ENCODE measurements around the gene MRGPRG.
A peak's percentile ranks its signal among the peaks of the same experiment; 100 is the strongest.
"Not testable (repeated sequence)": the region's sequence is repeated elsewhere in the genome, so short reads cannot be mapped to it uniquely, and the experiment has no call there.

MRGPRG gene

GRCh38 chr11:3218483-3219280, at the start of gene MRGPRG:
Gene MRGPRG, minus strand, starts transcription at chr11:3218813. Its CDS starts 0 bp downstream, at chr11:3218813.
- Histone ChIP-seq H3K9me3 (ENCODE audit: insufficient read depth, low read length, severe bottlenecking) (no peaks in the 10 kb centered on the region), H3K4me2 (ENCODE audit: insufficient read depth, low read length) (no peak within 1 kb of the TSS), H3K36me3 (ENCODE audit: insufficient read depth, low read length) (no peaks in the 10 kb centered on the region), H3K9ac (ENCODE audit: low read depth, low read length) (peak within 1 kb of the TSS; percentile 10; the same call in 1 of the 2 replicates), H4K20me1 (ENCODE audit: insufficient read depth, low read length) (no peaks in the 10 kb centered on the region), H2AFZ (ENCODE audit: low read depth, low read length) (no peak within 1 kb of the TSS), H3K27me3 (ENCODE audit: insufficient read depth, low read length, poor library complexity) (no peaks in the 10 kb centered on the region), H3K79me2 (ENCODE audit: insufficient read depth, low read length) (no peaks in the 10 kb centered on the region), H3K4me3 (ENCODE audit: low read depth in 1 of 2, low read length in 2 of 2) (no peak within 1 kb of the TSS), H3K4me1 (ENCODE audit: insufficient read depth, low read length) (peaks cover 32% of the 10 kb centered on the region), H3K27ac (ENCODE audit: low read length) (no peak within 1 kb of the TSS)
- TF ChIP-seq, protein P1, sequence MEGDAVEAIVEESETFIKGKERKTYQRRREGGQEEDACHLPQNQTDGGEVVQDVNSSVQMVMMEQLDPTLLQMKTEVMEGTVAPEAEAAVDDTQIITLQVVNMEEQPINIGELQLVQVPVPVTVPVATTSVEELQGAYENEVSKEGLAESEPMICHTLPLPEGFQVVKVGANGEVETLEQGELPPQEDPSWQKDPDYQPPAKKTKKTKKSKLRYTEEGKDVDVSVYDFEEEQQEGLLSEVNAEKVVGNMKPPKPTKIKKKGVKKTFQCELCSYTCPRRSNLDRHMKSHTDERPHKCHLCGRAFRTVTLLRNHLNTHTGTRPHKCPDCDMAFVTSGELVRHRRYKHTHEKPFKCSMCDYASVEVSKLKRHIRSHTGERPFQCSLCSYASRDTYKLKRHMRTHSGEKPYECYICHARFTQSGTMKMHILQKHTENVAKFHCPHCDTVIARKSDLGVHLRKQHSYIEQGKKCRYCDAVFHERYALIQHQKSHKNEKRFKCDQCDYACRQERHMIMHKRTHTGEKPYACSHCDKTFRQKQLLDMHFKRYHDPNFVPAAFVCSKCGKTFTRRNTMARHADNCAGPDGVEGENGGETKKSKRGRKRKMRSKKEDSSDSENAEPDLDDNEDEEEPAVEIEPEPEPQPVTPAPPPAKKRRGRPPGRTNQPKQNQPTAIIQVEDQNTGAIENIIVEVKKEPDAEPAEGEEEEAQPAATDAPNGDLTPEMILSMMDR (IDR thresholded peaks at IDR 0.05; ENCODE audit: borderline replicate concordance, extremely low read depth, low read length, poor library complexity, severe bottlenecking) = no peak
- no peak for TF ChIP-seq EZH2 (IDR thresholded peaks at IDR 0.05; ENCODE audit: borderline replicate concordance, low read depth, low read length, severe bottlenecking)
- ATAC-seq (ENCODE audit: insufficient read depth, low read depth) (no peak), DNase-seq (no peak)

DNA sequence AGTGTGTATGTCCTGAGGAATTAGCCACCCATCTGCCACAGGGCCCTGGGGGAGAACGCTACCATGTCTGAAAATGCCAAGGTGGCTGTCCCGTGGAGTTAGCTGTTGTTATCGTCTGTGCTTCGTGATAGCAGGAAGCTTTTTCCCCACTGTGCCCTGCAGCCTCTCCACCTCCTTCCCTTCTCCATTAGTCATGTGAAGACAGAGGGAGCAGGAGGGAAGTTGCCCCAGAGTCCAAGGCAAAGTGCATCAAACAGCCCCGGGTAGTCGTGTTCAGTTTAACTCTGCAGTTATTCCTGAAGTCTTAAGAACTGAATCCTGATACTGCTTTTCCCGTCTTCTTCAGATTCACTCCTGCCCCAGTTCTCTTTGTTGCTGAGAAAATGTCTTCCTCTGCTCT, 43.9 kb upstream of the MRGPRG start:
- not testable (repeated sequence) for H3K79me2 ChIP-seq (ENCODE audit: insufficient read depth, low read length); H3K9me3 ChIP-seq (ENCODE audit: insufficient read depth, low read length, severe bottlenecking); DNase-seq; H3K36me3 ChIP-seq (ENCODE audit: insufficient read depth, low read length); H3K4me3 ChIP-seq (ENCODE audit: low read depth in 1 of 2, low read length in 2 of 2); ATAC-seq (ENCODE audit: insufficient read depth, low read depth); H3K9ac ChIP-seq (ENCODE audit: low read depth, low read length); H4K20me1 ChIP-seq (ENCODE audit: insufficient read depth, low read length); H3K4me1 ChIP-seq (ENCODE audit: insufficient read depth, low read length); H3K27me3 ChIP-seq (ENCODE audit: insufficient read depth, low read length, poor library complexity); H3K27ac ChIP-seq (ENCODE audit: low read length); H2AFZ ChIP-seq (ENCODE audit: low read depth, low read length); H3K4me2 ChIP-seq (ENCODE audit: insufficient read depth, low read length)

GRCh38 chr11:3261831-3262230, 43.2 kb upstream of the MRGPRG start:
- H3K9ac ChIP-seq (ENCODE audit: low read depth, low read length); H3K79me2 ChIP-seq (ENCODE audit: insufficient read depth, low read length); H3K27me3 ChIP-seq (ENCODE audit: insufficient read depth, low read length, poor library complexity); H3K36me3 ChIP-seq (ENCODE audit: insufficient read depth, low read length); H3K4me2 ChIP-seq (ENCODE audit: insufficient read depth, low read length); DNase-seq; H3K4me1 ChIP-seq (ENCODE audit: insufficient read depth, low read length); ATAC-seq (ENCODE audit: insufficient read depth, low read depth); H3K9me3 ChIP-seq (ENCODE audit: insufficient read depth, low read length, severe bottlenecking); H4K20me1 ChIP-seq (ENCODE audit: insufficient read depth, low read length); H3K4me3 ChIP-seq (ENCODE audit: low read depth in 1 of 2, low read length in 2 of 2); H2AFZ ChIP-seq (ENCODE audit: low read depth, low read length); H3K27ac ChIP-seq (ENCODE audit: low read length): not testable (repeated sequence)

DNA sequence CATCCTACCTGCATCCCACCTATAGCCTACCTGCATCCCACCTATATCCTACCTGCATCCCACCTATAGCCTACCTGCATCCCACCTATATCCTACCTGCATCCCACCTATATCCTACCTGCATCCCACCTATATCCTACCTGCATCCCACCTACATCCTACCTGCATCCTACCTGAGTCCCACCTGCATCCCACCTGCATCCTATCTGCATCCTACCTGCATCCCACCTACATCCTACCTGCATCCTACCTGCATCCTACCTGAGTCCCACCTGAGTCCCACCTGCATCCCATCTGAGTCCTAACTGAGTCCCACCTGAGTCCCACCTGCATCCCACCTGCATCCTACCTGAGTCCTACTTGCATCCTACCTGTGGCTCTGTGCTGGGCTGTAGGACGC, 38.9 kb upstream of the MRGPRG start:
- H3K27me3 ChIP-seq (ENCODE audit: insufficient read depth, low read length, poor library complexity); H3K27ac ChIP-seq (ENCODE audit: low read length); H3K4me2 ChIP-seq (ENCODE audit: insufficient read depth, low read length); ATAC-seq (ENCODE audit: insufficient read depth, low read depth); H3K4me3 ChIP-seq (ENCODE audit: low read depth in 1 of 2, low read length in 2 of 2); H3K36me3 ChIP-seq (ENCODE audit: insufficient read depth, low read length); H3K9me3 ChIP-seq (ENCODE audit: insufficient read depth, low read length, severe bottlenecking); H3K4me1 ChIP-seq (ENCODE audit: insufficient read depth, low read length); H3K9ac ChIP-seq (ENCODE audit: low read depth, low read length); H4K20me1 ChIP-seq (ENCODE audit: insufficient read depth, low read length); H3K79me2 ChIP-seq (ENCODE audit: insufficient read depth, low read length); H2AFZ ChIP-seq (ENCODE audit: low read depth, low read length); DNase-seq: not testable (repeated sequence)

DNA sequence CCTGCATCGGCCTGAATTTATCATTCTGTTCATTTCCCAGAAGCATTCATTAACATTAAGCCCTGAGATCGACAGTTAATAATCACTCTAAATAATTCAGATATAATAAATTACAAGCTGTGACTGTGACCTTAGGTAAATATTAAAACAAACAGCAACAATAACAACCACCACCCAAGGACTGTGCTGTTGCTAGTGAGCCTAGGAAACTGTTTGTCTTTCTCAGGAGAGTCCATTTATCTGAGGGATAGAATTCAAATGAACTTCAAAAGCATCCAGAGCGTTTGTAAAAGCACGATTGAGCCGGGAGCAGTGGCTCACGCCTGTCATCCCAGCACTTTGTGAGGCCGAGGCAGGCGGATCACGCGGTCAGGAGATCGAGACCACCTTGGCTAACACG, 36.6 kb upstream of the MRGPRG start:
- ATAC-seq (ENCODE audit: insufficient read depth, low read depth); H3K4me3 ChIP-seq (ENCODE audit: low read depth in 1 of 2, low read length in 2 of 2); H3K27me3 ChIP-seq (ENCODE audit: insufficient read depth, low read length, poor library complexity); H3K27ac ChIP-seq (ENCODE audit: low read length); H3K36me3 ChIP-seq (ENCODE audit: insufficient read depth, low read length); DNase-seq; H3K4me1 ChIP-seq (ENCODE audit: insufficient read depth, low read length); H3K9ac ChIP-seq (ENCODE audit: low read depth, low read length); H3K79me2 ChIP-seq (ENCODE audit: insufficient read depth, low read length); H3K9me3 ChIP-seq (ENCODE audit: insufficient read depth, low read length, severe bottlenecking); H3K4me2 ChIP-seq (ENCODE audit: insufficient read depth, low read length); H4K20me1 ChIP-seq (ENCODE audit: insufficient read depth, low read length); H2AFZ ChIP-seq (ENCODE audit: low read depth, low read length): not testable (repeated sequence)

- not testable (repeated sequence) for H3K9ac ChIP-seq (ENCODE audit: low read depth, low read length); H3K4me2 ChIP-seq (ENCODE audit: insufficient read depth, low read length); H3K4me1 ChIP-seq (ENCODE audit: insufficient read depth, low read length); H3K27me3 ChIP-seq (ENCODE audit: insufficient read depth, low read length, poor library complexity); H3K79me2 ChIP-seq (ENCODE audit: insufficient read depth, low read length); DNase-seq; H3K9me3 ChIP-seq (ENCODE audit: insufficient read depth, low read length, severe bottlenecking); H2AFZ ChIP-seq (ENCODE audit: low read depth, low read length); H4K20me1 ChIP-seq (ENCODE audit: insufficient read depth, low read length); H3K36me3 ChIP-seq (ENCODE audit: insufficient read depth, low read length); ATAC-seq (ENCODE audit: insufficient read depth, low read depth); H3K4me3 ChIP-seq (ENCODE audit: low read depth in 1 of 2, low read length in 2 of 2); H3K27ac ChIP-seq (ENCODE audit: low read length)
Measured at GRCh38 chr11:3254773-3255172, 36.2 kb upstream of the MRGPRG start.
